ENCODE data around the gene LCP1.

DNA sequence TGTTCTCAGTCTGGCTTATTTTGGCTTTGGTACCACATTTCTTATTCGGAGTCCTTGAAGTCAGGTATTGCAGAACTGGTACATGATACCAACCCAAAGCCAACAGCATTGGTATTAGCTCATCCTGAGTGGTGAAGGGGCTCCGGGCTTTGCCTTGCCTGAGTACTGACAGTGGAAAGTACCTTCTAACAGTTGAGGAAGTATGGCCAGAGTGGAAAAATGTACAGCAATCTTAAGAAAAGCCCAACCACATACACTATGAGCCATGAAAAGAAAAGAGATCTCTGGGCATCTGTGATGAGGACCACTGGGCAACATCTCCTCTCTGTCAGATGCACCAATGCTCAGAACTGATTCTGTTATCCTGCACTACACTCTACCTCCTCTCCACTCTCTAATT lies 8.3 kb downstream of the LCP1 start:
- TF ChIP-seq, protein P1, sequence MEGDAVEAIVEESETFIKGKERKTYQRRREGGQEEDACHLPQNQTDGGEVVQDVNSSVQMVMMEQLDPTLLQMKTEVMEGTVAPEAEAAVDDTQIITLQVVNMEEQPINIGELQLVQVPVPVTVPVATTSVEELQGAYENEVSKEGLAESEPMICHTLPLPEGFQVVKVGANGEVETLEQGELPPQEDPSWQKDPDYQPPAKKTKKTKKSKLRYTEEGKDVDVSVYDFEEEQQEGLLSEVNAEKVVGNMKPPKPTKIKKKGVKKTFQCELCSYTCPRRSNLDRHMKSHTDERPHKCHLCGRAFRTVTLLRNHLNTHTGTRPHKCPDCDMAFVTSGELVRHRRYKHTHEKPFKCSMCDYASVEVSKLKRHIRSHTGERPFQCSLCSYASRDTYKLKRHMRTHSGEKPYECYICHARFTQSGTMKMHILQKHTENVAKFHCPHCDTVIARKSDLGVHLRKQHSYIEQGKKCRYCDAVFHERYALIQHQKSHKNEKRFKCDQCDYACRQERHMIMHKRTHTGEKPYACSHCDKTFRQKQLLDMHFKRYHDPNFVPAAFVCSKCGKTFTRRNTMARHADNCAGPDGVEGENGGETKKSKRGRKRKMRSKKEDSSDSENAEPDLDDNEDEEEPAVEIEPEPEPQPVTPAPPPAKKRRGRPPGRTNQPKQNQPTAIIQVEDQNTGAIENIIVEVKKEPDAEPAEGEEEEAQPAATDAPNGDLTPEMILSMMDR (IDR thresholded peaks at IDR 0.05) = no peak
- no peak for TF ChIP-seq POLR2A (IDR thresholded peaks at IDR 0.05)
